Raji (cell line): ENCODE results near the gene FAM168A.

Experiments used
- POLR2A ChIP-seq: IDR thresholded peaks from 2 replicates; pipeline ENCODE4 v1.6.1; 2011; ENCODE audit warnings: low read depth, low read length, control low read depth; ENCODE audit not compliant: insufficient read depth

The FAM168A gene

GRCh38 chr11:73420136-73420535, 177.8 kb downstream of the FAM168A start:
- TF ChIP-seq POLR2A: no peak

DNA sequence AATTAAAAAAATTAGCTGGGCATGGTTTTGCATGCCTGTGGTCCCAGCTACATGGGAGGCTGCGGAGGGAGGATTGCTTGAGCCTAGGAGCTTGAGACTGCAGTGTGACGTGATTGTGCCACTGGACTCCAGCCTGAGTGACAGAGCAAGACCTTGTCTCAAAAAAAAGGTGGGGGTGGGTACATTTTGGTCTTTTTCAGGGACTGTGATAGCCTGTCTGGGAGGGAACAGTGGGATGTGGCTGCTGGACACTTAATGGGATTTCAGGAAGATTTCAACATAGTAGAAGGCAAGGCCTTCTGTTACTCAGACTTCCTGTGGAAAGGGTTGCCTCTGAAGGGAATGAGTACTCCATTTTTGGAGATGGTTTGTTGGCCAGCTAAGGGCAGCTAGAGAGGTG, 181.1 kb downstream of the FAM168A start:
- TF ChIP-seq POLR2A: no peak

- no peak for TF ChIP-seq POLR2A
Observed at GRCh38 chr11:73415854-73416615, 181.9 kb downstream of the FAM168A start.

GRCh38 chr11:73414977-73415651, 182.8 kb downstream of the FAM168A start:
- no peak for TF ChIP-seq POLR2A

DNA sequence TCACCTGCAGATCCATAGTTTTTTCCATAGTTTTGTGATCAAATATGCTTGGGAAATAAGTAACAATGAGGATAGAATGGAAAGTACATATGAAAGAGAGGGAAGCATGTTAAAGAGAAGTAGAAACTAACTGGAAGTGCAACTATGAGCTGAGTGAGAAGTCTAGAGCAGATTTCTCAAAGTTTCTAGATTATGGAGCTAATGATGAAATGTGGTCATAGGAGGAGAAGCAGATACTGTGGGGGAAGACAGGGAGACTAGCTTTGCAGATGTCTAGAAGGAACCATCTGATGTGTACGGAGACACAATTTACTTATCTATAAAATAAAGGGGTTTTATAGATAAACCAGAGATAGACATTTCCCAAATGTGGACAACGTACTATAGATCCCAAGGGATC, 184.7 kb downstream of the FAM168A start:
- TF ChIP-seq POLR2A: no peak

- TF ChIP-seq POLR2A: no peak
Observed at GRCh38 chr11:73412308-73412707, 185.6 kb downstream of the FAM168A start.

DNA sequence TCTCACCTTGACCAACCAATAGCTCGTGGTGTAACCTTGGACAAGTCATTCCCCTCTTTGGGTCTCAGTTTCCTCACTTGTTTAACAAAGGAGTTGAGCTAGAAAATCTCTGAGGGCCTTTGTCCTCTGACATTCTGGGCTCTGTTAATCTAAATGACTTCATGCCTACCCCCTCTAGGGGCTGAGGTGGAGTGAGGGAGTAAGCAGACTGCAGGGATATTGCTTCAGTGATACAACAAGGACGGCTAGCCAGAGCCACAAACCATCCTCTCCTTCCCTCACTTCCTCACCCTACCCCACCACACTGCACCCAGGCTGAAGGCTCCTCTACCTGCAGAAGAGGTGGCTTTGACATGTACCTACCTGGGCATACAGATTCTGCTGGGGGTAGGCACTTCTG, 186.9 kb downstream of the FAM168A start:
- no peak for TF ChIP-seq POLR2A

GRCh38 chr11:73410627-73411026, 187.3 kb downstream of the FAM168A start:
- TF ChIP-seq POLR2A: no peak

DNA sequence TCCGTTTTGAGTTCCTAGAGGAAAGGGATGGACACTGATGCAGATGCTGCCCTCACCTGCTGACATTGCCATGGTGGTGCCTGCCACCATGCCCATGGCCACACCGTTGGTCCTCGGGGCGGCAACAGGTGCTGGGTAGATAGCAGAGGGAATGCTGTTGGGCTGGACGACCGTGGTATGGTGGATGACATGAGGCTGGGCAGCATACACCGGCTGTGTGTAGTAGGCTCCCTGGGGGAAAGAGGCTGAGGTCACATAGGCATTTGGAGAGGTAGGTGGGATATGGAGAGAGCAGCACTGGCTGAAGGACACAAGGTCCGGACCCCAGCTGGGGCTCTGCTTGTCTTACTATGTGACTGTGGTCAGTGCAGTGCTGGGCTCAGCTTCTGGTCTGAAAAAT, 188.5 kb downstream of the FAM168A start:
- no peak for TF ChIP-seq POLR2A

DNA sequence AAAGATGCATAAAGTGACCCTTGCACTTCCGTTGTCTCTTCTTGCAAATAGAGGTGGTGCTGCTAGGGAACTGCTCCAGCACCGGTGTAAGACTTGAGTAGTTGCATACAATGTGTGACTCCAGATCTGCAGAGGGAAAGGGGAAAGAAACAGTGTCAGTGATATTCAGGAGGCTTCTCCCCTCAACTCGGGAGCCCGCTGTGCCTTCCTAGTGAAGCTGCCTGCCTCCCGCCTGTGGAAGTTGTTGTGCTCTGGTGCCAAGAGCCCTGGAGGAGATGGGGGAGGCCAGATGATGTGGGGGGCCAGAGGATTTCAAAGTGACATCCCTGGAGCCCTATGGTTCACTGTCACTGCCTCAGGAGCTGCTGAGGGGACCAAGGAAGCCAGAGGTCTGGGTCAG, 191.3 kb downstream of the FAM168A start:
- no peak for TF ChIP-seq POLR2A

- no peak for TF ChIP-seq POLR2A
Observed at GRCh38 chr11:73406131-73406530, 191.8 kb downstream of the FAM168A start.

GRCh38 chr11:73405146-73405510, 192.8 kb downstream of the FAM168A start:
- TF ChIP-seq POLR2A: no peak

DNA sequence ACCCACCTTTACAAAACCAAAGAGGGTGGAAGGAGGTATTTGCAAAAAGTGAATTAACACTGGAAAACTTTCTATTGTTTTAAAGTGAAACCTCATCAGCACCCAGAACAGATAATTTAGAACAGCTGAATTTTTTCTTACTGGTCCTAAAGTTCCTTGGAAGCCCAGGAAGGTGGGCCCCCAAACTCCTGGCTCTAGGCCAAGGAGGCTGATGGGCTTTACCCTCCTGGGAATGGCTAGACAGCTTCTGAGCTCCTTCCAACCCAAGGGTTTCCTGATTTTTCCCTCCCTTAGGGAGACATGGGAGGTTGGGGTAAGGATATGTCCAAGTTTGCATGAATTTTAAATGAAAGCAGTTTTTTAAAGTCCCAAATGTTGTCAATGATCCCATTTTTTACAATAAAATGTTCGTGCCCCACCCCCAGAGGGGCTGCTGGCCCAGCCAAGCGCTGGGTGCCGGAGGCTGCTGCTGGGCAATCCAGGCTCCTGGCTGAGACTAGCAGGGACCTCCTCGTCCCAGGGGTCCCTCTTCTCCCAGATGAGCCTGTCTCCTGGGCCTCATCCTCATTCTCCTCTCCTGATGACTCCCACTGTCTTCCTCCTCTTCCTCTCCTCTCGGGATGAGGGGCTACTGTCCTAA, 193.3 kb downstream of the FAM168A start:
- TF ChIP-seq POLR2A: no peak

DNA sequence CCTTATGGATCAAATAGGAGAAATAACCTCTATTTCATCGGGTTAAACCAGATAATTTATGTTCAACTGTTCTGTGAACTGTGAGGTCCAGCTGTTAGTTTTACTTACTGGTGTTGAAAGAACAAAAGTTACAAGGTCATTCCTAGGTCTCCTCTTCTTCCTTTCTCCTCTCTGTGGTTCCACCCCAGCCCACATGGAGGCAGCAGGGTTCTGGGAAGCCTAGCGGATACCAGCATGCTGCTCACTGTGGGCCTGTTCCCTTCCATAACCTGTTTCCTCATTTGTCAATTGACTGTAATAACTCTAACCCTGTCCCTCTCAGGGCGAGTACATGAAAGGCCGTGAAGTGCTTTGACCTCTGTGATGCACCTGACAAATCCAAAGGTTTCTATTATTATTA, 193.9 kb downstream of the FAM168A start:
- no peak for TF ChIP-seq POLR2A

- TF ChIP-seq POLR2A: no peak
Observed at GRCh38 chr11:73403541-73403940, 194.4 kb downstream of the FAM168A start.

DNA sequence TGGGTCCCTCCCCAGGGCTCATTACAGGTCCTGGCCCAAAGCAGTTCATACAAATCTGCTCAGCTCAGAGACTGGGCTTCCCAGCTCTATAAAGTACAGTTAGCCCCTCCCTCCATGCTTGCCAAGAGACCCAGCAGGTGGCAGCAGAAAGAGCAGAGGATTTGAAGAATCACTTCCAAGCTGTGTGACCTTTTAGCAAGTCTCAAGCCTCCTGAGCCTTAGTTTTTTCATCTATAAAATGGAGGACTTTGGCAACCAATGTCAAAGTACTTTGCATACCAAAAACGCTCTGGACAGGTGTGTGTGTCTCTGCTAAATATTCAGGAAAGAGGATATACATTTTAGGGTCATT, 195.1 kb downstream of the FAM168A start:
- TF ChIP-seq POLR2A: no peak
